Activated T-helper 1 cell treated with anti-CD3 and anti-CD28 coated beads, Interleukin-2, amount 50 U/mL, for 16 hours (primary cell): ENCODE measurements around the gene DTHD1.

Experiments
- DNase-seq, 2 donors: peaks; one replicate each; pipeline ENCODE4 v3.0.0-alpha.2; 2020; ENCODE audit warnings: low read depth in 1 of 2, low spot score in 1 of 2

The DTHD1 gene

GRCh38 chr4:36343501-36344175 lies 62.2 kb downstream of the DTHD1 start:
- no peak for DNase-seq

- DNase-seq, result peak in 1 of 2 donors; percentile 2
Observed at GRCh38 chr4:36348403-36348938, 67.1 kb downstream of the DTHD1 start.

- DNase-seq, result no peak
Observed at GRCh38 chr4:36349938-36350549, 68.6 kb downstream of the DTHD1 start.

GRCh38 chr4:36351082-36351666 lies 69.8 kb downstream of the DTHD1 start:
- DNase-seq, result peak; percentile 49 to 55

GRCh38 chr4:36353998-36354397 lies 72.6 kb downstream of the DTHD1 start:
- no peak for DNase-seq

GRCh38 chr4:36358173-36358572 lies 76.8 kb downstream of the DTHD1 start:
- no peak for DNase-seq

- no peak for DNase-seq
Observed at GRCh38 chr4:36360755-36361154, 79.3 kb downstream of the DTHD1 start.

- no peak for DNase-seq
Observed at GRCh38 chr4:36363024-36363423, 81.6 kb downstream of the DTHD1 start.

GRCh38 chr4:36374836-36375511 lies 93.6 kb downstream of the DTHD1 start:
- no peak for DNase-seq

- DNase-seq, result no peak
Observed at GRCh38 chr4:36385951-36386571, 104.6 kb downstream of the DTHD1 start.

- DNase-seq, result no peak
Observed at GRCh38 chr4:36386691-36387090, 105.3 kb downstream of the DTHD1 start.

GRCh38 chr4:36388710-36389109 lies 107.3 kb downstream of the DTHD1 start:
- no peak for DNase-seq

- DNase-seq, result no peak
Observed at GRCh38 chr4:36391411-36391810, 110.0 kb downstream of the DTHD1 start.

- DNase-seq, result no peak
Observed at GRCh38 chr4:36392024-36392423, 110.6 kb downstream of the DTHD1 start.

GRCh38 chr4:36392916-36393315 lies 111.5 kb downstream of the DTHD1 start:
- DNase-seq, result no peak
